IPS-11a (cell line): Measurements from ENCODE around the gene EVPL.
"Not testable (repeated sequence)": the region's sequence is repeated elsewhere in the genome, so short reads cannot be mapped to it uniquely, and the experiment has no call there.

Source experiments
- H3K4me3 ChIP-seq: one replicate; pipeline ENCODE4 v1.5.1; 2013; ENCODE audit warnings: low read depth, low read length, control low read depth

Gene EVPL

GRCh38 chr17:76027159-76027839 lies at the start of gene EVPL:
Gene EVPL (minus strand): TSS chr17:76027306. CDS start chr17:76027198, 108 bp downstream.
- H3K4me3 ChIP-seq, result no peak within 1 kb of the TSS

- no peak overlapping the region for H3K4me3 ChIP-seq
Measured at GRCh38 chr17:76076146-76076764, 49.1 kb upstream of the EVPL start.

DNA sequence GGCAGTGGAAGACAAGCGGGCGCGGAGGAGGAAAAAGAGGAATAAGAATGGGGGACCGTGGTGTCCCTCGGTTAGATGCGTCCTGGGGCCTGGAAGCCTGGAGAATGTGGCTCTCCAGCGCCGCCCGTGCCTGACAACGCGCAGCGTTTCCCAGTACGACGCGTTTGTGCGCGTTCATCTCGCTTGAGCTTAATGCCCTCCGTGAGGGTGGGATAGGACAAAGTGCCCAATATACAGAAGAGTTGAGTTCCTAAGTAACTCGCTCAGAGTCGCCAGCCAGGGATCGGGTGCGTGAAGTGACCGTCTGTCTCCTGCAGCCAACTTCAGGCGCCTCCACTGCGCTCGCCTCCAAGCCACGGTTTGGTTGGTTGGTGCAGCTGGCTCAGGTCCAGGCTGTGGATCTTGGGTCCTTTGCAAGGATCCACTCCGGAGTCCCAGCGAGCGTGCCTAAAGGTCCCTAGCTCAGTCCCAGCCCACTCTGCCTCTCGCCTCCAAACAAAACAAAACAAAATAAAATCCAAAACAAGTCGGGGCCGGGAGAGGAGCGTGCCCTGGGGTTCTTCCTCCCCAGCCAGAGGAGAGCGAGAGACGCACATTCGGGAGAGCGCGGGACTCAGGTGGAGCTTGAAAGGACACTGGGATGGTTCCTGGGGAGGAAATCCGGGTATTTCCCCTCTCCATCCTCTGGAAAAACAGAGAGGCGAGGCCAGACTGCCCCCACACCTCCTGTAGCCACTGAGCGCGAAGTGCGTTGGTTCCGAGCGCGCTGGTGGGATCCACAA lies 48.4 kb upstream of the EVPL start:
- H3K4me3 ChIP-seq, result no peak overlapping the region

DNA sequence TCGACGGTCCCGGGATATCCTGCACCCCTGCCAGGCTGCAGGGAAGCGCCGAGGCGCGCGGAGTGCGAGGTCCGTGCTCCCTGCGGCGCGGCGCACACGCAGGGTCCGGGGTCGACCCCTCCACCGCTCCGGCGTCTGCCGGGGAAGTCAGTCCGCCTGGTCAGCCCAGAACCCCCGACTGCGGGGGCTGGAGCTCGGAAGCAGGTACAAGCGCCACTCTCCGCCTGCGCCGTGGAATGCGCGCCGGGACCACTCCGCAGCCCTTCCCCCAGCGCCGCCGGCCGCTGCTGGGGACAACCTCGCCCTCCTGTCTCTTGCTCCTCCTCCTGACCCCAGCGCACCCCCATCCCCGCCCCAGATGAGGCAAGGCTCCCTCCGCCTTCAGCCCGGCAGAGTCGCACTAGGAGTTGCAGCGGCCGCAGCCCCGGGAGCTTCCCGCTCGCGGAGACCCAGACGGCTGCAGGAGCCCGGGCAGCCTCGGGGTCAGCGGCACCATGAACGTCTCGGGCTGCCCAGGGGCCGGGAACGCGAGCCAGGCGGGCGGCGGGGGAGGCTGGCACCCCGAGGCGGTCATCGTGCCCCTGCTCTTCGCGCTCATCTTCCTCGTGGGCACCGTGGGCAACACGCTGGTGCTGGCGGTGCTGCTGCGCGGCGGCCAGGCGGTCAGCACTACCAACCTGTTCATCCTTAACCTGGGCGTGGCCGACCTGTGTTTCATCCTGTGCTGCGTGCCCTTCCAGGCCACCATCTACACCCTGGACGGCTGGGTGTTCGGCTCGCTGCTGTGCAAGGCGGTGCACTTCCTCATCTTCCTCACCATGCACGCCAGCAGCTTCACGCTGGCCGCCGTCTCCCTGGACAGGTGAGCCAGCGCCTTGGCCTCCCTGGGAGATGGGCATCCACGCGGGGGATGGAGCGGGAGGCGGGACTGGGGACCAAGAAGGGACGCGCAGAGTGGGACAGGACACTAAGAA lies 47.6 kb upstream of the EVPL start, which contains the start of gene GALR2:
Gene GALR2 (plus strand): TSS at position 392 of the 974 bp plus-strand sequence. CDS start 103 bp downstream, at position 495.
- H3K4me3 ChIP-seq, result peak within 1 kb of the TSS; percentile 35

DNA sequence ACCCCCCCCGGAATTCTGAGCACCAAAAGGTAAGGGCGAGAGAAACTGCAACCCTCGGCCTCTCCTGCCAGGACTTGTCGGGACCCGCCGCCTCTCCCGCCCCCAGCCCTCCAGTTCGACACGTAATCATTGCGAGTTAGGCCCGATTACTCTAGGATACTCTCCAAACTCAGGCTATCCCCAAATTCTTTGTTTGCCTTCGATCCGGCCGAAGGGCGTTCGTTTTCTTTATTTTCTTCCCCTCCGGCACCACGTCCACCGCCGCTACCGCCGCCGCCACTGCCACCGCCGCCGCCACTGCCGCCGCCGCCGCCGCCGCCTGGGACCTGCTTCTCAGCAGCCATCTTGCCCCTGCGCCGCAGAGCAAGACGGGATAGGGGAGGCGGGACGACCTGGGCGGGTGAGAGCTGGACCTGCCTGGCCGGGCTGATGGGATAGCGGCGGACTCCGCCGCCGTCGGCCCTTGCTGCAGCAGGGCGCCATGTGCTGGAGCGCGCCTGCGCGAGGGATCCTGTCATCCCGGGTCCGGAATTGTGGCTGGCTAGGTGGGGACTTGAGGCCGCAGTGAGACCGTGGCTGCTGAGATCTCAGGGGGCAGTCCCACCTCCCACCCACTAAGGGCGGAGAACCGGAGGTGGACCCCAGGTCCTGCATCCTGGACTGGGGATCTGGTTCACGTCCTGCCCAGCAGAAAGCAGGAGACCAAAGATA lies 45.2 kb upstream of the EVPL start, which contains the start of gene SRP68:
Gene SRP68 (minus strand): TSS at position 370 of the 711 bp plus-strand sequence. CDS start 26 bp downstream, at position 344.
- peak within 1 kb of the TSS; percentile 81 for H3K4me3 ChIP-seq

GRCh38 chr17:76071531-76072147 lies 44.5 kb upstream of the EVPL start:
- peak overlapping the region; percentile 81 for H3K4me3 ChIP-seq

DNA sequence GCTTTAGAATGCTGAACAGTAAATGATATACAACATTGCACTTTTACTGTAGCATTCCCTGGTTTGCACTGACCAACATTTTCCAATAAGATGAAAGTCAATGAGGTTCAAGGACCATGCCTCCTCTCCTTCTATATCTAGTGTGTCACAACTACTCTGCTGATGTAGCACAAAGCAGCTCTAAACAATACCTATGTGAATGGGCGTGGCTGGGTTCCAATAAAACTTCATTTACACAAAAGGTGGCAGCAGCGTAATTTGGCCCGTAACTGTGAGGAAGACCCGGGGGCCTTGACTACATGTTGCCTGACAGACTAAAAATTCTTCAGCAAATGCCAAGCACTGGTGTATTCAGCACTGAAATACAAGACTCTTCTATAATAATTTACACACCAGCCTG lies 38.7 kb upstream of the EVPL start:
- H3K4me3 ChIP-seq, result no peak overlapping the region

GRCh38 chr17:76063875-76064546 lies 36.9 kb upstream of the EVPL start:
- H3K4me3 ChIP-seq, result no peak overlapping the region

DNA sequence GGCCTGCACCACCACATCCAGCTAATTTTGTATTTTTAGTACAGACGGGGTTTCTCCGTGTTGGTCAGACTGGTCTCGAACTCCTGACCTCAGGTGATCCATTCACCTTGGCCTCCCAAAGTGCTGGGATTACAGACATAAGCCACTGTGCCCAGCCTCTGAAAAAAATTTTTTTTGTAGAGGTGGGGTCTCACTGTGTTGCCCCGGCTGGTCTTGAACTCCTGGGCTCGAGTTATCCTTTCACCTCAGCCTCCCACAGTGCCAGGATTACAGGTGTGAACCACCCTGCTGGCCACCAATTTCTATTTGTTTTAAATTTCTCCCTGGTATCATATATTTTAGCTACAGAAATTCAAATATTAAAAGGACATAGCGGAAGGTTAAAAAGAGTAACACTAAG lies 31.2 kb upstream of the EVPL start:
- not testable (repeated sequence) for H3K4me3 ChIP-seq

DNA sequence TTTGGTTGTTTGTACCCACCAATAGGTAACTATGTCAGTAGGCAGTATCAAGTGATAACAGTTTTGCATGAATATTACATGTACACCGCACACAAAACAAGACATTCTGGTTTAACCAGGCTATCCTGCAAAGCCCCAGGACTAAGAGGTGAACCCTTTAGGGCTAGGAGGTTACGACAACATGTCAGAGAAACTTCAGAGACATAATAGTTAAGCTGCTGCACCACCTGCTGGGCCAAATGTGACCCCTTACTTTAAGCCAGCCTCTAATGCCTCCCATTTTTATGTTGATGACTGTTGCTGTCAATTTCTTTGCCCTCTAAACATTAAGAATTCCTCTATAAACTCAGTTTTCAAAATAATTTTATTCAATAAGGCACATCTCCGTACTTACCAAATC lies 29.8 kb upstream of the EVPL start:
- H3K4me3 ChIP-seq, result no peak overlapping the region

GRCh38 chr17:76054112-76054476 lies 27.0 kb upstream of the EVPL start:
- H3K4me3 ChIP-seq, result no peak overlapping the region

DNA sequence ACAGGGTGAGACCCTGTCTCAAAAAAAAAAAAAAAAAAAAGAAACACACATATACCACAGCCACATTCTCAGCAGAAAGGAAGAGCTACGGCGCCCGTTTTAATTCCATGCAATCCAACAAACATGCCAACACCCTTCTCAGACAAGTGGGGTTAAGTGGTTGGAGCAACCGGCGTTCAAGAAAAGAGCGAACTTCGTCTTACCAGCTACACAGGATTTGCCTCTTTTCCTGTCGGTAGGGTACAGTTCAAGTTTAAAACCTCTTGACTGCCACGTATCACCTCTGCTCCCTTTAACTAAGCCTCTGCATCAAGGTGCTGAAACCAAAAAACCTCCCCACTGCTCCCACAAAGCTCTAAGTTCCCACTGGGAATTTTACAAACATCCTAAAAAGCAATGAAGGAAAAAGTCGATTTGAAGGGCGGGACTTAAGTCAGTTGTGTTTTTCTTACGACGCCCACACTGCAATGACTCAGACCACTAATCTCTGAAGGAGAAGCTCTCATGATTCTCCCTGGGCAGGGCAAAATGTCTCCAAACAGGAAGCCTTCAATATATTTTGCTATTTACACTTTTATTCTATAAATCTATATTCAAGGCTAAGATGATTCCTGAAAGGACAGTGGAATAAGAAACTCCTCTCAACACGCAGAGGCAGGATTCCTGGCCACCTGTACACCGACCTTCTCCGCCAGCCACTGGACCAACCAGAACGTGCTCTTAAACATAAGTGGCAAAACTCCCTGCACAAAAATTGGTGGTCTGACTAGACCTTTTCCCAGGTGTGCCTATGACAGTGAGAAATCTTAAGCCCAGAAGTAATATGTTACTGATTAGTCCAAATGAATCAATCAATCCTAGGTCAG lies 26.4 kb upstream of the EVPL start:
- no peak overlapping the region for H3K4me3 ChIP-seq

DNA sequence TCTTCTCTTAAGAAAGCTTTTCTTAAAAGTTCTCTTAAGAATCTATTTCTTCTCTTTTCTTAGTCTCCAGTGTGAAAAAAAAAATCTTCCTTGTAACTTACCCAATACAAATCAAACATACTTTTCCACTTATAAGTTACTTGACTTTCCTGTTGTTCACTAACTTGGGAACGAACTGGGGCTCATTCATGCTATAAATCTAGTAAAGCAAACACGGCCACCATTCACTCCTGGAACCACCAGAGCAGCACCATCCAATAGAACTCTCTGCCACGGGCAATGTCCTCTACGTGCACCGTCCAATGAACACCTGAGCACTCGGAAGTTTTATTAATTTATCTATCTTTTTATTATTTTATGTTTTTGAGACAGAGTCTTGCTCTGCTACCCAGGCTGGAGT lies 24.5 kb upstream of the EVPL start:
- H3K4me3 ChIP-seq, result no peak overlapping the region

DNA sequence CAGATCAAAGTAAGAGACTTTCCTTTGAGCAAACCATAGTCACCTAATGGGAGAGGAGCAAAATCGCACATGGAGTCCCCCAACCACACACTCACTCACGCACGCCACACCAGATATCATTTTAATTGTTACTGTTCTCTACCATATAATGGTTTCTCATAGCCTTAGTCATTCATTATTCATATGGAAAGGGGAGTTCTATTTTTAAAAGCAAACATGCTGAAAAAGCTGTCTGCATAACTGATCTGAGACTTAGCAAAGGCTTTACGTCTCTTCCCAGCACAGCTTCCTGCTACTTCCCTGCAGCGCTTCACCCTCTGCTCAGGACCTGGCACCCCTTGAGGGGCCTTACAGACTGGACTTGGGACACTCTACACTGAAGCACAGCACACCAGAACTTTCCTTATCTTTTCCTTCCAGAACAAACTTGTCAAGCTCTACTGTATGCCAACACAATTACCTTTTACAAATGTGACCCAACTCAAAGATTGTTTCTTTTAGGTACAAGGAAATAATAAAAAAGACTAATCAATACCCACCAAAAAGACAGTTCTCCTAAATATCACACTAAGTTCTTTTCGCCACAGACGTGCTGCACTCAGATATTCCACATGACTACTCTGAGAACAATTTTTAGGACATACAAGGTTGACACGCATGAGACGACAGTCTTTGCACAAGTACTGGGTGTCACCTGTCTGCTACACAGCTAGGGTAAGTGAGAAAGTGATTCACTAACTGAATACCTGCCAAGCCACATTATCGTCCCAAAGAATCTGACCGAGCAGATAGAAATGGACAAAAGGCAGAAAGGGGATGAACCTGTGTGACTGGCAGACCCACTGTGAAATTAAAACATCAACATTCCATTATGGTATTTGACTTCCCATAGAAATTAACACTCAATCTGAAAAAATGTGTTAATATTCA lies 23.7 kb upstream of the EVPL start:
- no peak overlapping the region for H3K4me3 ChIP-seq

- no peak overlapping the region for H3K4me3 ChIP-seq
Measured at GRCh38 chr17:76049836-76050537, 22.9 kb upstream of the EVPL start.

GRCh38 chr17:76049239-76049638 lies 22.1 kb upstream of the EVPL start:
- H3K4me3 ChIP-seq, result no peak overlapping the region
